Prostate gland (tissue), 2 donors: ENCODE measurements around the gene CCZ1B.
"Not testable (repeated sequence)": the region's sequence is repeated elsewhere in the genome, so short reads cannot be mapped to it uniquely, and the experiment has no call there.

Source experiments
- POLR2A ChIP-seq: fragments of 450-650 bp; IDR thresholded peaks from one replicate; pipeline ENCODE4 v1.6.1; 2016; ENCODE audit warnings: antibody characterized with exemption, mild to moderate bottlenecking
- POLR2AphosphoS5 ChIP-seq: sonication (generic); formaldehyde crosslinking; IDR thresholded peaks from one replicate; pipeline ENCODE4 v1.6.1; 2017; ENCODE audit warnings: antibody characterized with exemption
- TF ChIP-seq, protein P1 (sequence below), 4 experiments: fragments of 200-600 bp in 2 of 4; fragments of 450-650 bp in 2 of 4; sonication (generic) in 2 of 4; IDR thresholded peaks; 1 replicate in 3 of 4; 2 replicates in 1 of 4; pipeline ENCODE4 v1.5.1; 2016 to 2019; ENCODE audit warnings: antibody characterized with exemption in 4 of 4, mild to moderate bottlenecking in 2 of 4, moderate library complexity in 2 of 4

DNA sequence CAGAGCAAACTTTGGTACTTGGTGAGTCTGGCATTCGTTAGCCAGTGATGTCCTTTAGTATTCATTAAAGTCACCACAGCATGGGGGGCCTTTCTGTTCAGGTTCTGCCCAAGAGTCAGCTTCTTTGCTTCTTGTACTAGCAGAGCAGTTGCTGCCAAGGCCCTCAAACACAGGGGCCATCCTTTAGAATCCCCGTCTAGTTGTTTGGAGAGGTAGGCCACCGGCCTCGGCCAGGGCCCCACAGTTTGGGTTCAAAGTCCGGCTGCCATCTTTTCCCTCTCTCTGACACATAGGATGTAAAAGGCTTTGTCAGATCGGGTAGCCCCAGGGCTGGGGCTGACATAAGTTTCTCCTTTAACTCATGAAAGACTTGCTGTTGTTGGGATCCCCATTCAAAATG lies 17.6 kb upstream of the CCZ1B start:
- TF ChIP-seq, protein P1, sequence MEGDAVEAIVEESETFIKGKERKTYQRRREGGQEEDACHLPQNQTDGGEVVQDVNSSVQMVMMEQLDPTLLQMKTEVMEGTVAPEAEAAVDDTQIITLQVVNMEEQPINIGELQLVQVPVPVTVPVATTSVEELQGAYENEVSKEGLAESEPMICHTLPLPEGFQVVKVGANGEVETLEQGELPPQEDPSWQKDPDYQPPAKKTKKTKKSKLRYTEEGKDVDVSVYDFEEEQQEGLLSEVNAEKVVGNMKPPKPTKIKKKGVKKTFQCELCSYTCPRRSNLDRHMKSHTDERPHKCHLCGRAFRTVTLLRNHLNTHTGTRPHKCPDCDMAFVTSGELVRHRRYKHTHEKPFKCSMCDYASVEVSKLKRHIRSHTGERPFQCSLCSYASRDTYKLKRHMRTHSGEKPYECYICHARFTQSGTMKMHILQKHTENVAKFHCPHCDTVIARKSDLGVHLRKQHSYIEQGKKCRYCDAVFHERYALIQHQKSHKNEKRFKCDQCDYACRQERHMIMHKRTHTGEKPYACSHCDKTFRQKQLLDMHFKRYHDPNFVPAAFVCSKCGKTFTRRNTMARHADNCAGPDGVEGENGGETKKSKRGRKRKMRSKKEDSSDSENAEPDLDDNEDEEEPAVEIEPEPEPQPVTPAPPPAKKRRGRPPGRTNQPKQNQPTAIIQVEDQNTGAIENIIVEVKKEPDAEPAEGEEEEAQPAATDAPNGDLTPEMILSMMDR (IDR thresholded peaks at IDR 0.05) = not testable (repeated sequence)
- not testable (repeated sequence) for TF ChIP-seq POLR2A, POLR2AphosphoS5
